Spleen (tissue), 11 donors: ENCODE results near the gene KCNJ10. TPM values are rescaled to one million over a fixed set of nuclear protein-coding genes. Genes with fewer than 3 reads are reported as not detected.

Experiments
- DNase-seq: peaks from one replicate; pipeline ENCODE4 v3.0.0-alpha.2; 2020
- H3K27ac ChIP-seq, 8 donors: fragments of 200-600 bp; sonication (generic) in 7 of 8; 1 replicate in 4 of 8; 2 replicates in 4 of 8; pipeline versions ENCODE4 v1.5.0 to v1.8.0; 2016 to 2021; ENCODE audit warnings: inconsistent platforms in 4 of 8, mild to moderate bottlenecking in 4 of 8, moderate library complexity in 1 of 8
- H3K27me3 ChIP-seq, 7 donors: fragments of 200-600 bp; sonication (generic) in 6 of 7; replicated peaks in 1 of 7; 1 replicate in 4 of 7; 2 replicates in 3 of 7; pipeline versions ENCODE4 v1.5.0 to v1.8.0; 2016 to 2021; ENCODE audit warnings: inconsistent platforms in 3 of 7, mild to moderate bottlenecking in 1 of 7
- H3K36me3 ChIP-seq, 6 donors: fragments of 200-600 bp; sonication (generic) in 5 of 6; 1 replicate in 4 of 6; 2 replicates in 2 of 6; pipeline versions ENCODE4 v1.5.0 to v1.8.0; 2016 to 2021; ENCODE audit warnings: inconsistent platforms in 2 of 6
- H3K4me1 ChIP-seq, 6 donors: fragments of 200-600 bp; sonication (generic) in 5 of 6; 1 replicate in 3 of 6; 2 replicates in 3 of 6; pipeline versions ENCODE4 v1.5.0 to v1.8.0; 2016 to 2021; ENCODE audit warnings: inconsistent platforms in 3 of 6
- H3K4me3 ChIP-seq, 8 donors: fragments of 200-600 bp; sonication (generic) in 7 of 8; 1 replicate in 4 of 8; 2 replicates in 4 of 8; pipeline versions ENCODE4 v1.5.0 to v1.8.0; 2016 to 2021; ENCODE audit warnings: inconsistent platforms in 4 of 8, mild to moderate bottlenecking in 4 of 8, moderate library complexity in 2 of 8
- H3K9me3 ChIP-seq, 8 donors: fragments of 200-600 bp; sonication (generic) in 7 of 8; 1 replicate in 4 of 8; 2 replicates in 4 of 8; pipeline versions ENCODE4 v1.5.0 to v1.8.0; 2016 to 2021; ENCODE audit warnings: inconsistent platforms in 4 of 8
- POLR2A ChIP-seq, 3 donors: fragments of 450-650 bp; IDR thresholded peaks; one replicate each; pipeline ENCODE4 v1.5.1; 2017; ENCODE audit warnings: antibody characterized with exemption in 3 of 3, mild to moderate bottlenecking in 1 of 3
- POLR2AphosphoS5 ChIP-seq, 3 donors: sonication (generic); formaldehyde crosslinking; IDR thresholded peaks; one replicate each; pipeline ENCODE4 v1.5.1; 2017; ENCODE audit warnings: antibody characterized with exemption in 3 of 3
- WGBS, 5 donors: extraction: QIAGEN DNeasy Blood & Tissue Kit in 3 of 5; methylation state at CpG; one replicate each; pipeline versions ENCODE4 v1.1.5 to v1.1.7; 2013 to 2018; 5-methylcytosine and 5-hydroxymethylcytosine counted together
- intact Hi-C: fragments of 100-400 bp; cut with DNase I; formaldehyde crosslinking; loops from one replicate; pipeline ENCODE4 v1.15.0; 2023; ENCODE audit warnings: low total_unique reads
- polyA plus RNA-seq, 3 donors: library from polyadenylated mRNA; stranded (reverse); fragments of 200-250 nt; gene quantifications; one replicate each; pipeline ENCODE4 v1.2.1, GENCODE V29; 2013
- total RNA-seq, 7 donors: library from RNA; depleted of rRNA in 3 of 7; stranded (reverse); fragments of >200 nt in 3 of 7; fragmentation: NEBNext Ultra II Directional in 4 of 7; extraction: Animal tissue kit (Norgen Biotek cat#: 25700) in 4 of 7; gene quantifications; one replicate each; pipeline versions ENCODE4 v1.1.0 to v1.2.1, GENCODE V29; 2016 to 2021
- TF ChIP-seq, protein P1 (sequence below), 11 experiments: fragments of 200-600 bp in 7 of 11; fragments of 450-650 bp in 4 of 11; sonication (generic) in 4 of 11; IDR thresholded peaks in 8 of 11; conservative IDR thresholded peaks in 3 of 11; 1 replicate in 7 of 11; 2 replicates in 4 of 11; pipeline versions ENCODE4 v1.4.0 to v1.8.0; 2016 to 2021; ENCODE audit warnings: antibody characterized with exemption in 11 of 11, inconsistent platforms in 4 of 11, mild to moderate bottlenecking in 1 of 11
- donor health status: healthy with polysubstance abuse.
- donor health status: DM: no; HTN: no; CAD: no; lungs with moderate emphysema.
- donor health status: DM: no; HTN: no; CAD: no.
- donor health status: Bipolar disorder and iron deficiency.
- donor health status: healthy.
- donor health status: DM: no; HTN: no; CAD: no.
- donor health status: DM: yes; HTN: yes; CAD: no.

The KCNJ10 gene
- total and polyA plus RNA-seq, 10 donors = 3.7 to 30.8 (median 14.2) TPM

DNA sequence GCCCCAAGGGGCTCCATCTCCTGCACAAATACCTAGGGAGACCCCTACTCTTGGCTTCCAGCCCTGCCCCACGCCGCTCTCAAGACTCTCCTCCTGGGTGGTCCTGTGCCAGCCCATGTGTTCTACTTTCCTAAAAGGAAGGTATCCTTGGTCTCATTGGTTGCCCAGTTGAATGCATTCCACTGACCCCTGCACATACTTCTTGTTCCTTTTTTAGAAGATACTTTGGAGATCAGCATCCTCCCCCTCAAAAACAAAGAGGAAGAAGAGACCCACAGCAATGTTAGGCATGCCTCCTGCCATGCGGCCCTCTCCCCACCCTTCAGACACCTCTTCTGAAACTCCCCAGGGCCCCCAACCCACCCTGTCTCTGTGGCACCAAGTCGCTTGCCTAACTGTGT is 120.0 kb downstream of the KCNJ10 start:
- Histone ChIP-seq H3K4me1 (peaks cover 0 to 12% (median 9%) of the 10 kb centered on the region in 6 donors), H3K9me3 (no peaks in the 10 kb centered on the region), H3K4me3 (no peak overlapping the region), H3K36me3 (no peaks in the 10 kb centered on the region), H3K27ac (no peak overlapping the region), H3K27me3 (peaks cover 0 to 51% (median 14%) of the 10 kb centered on the region in 7 donors)
- TF ChIP-seq, protein P1, sequence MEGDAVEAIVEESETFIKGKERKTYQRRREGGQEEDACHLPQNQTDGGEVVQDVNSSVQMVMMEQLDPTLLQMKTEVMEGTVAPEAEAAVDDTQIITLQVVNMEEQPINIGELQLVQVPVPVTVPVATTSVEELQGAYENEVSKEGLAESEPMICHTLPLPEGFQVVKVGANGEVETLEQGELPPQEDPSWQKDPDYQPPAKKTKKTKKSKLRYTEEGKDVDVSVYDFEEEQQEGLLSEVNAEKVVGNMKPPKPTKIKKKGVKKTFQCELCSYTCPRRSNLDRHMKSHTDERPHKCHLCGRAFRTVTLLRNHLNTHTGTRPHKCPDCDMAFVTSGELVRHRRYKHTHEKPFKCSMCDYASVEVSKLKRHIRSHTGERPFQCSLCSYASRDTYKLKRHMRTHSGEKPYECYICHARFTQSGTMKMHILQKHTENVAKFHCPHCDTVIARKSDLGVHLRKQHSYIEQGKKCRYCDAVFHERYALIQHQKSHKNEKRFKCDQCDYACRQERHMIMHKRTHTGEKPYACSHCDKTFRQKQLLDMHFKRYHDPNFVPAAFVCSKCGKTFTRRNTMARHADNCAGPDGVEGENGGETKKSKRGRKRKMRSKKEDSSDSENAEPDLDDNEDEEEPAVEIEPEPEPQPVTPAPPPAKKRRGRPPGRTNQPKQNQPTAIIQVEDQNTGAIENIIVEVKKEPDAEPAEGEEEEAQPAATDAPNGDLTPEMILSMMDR (IDR thresholded peaks at IDR 0.05 in 8 of 11, conservative IDR thresholded peaks at IDR 0.05 in 3 of 11) = no peak
- TF ChIP-seq POLR2A (IDR thresholded peaks at IDR 0.05) = no peak
- no peak for TF ChIP-seq POLR2AphosphoS5 (IDR thresholded peaks at IDR 0.05)
- 78 to 91% (median 89%) methylated on average over 4 of the region's 4 CpGs for WGBS, 5 donors
- intact Hi-C loops = no loop called here
- DNase-seq = peak; percentile 54

DNA sequence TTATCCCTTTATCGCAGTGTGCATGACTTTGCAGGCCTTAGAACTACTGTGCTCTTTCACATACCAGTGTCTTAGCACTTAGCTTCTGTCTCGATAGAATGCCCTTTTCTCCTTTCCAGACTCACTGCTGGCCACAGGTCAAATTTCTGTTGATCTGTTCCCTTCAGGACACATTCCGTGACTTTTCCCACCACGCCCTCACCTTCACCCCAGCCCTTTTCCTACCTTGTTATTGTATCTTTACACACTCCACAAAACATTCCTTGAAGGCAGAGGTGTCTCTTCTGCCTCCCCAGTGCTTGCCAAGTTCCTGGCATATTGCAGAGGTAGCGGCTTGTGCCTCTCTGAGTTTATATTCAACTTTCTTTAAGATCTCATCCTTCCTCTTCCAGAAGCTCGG is 120.8 kb downstream of the KCNJ10 start:
- no peaks in the 10 kb centered on the region for H3K36me3 ChIP-seq
- TF ChIP-seq, protein P1 (IDR thresholded peaks at IDR 0.05 in 8 of 11, conservative IDR thresholded peaks at IDR 0.05 in 3 of 11) = no peak
- intact Hi-C loops = no loop called here
- peak; percentile 6 for DNase-seq
- 77 to 90% (median 85%) methylated on average over 6 of the region's 6 CpGs for WGBS, 5 donors
- peaks cover 0 to 18% (median 12%) of the 10 kb centered on the region in 6 donors for H3K4me1 ChIP-seq
- no peaks in the 10 kb centered on the region for H3K9me3 ChIP-seq
- H3K27me3 ChIP-seq = peaks cover 0 to 56% (median 21%) of the 10 kb centered on the region in 7 donors
- no peak overlapping the region for H3K27ac ChIP-seq
- H3K4me3 ChIP-seq = no peak overlapping the region

Other genes starting within 250 kb of the KCNJ10 start
- gene SLAMF8, start 243.3 kb downstream of the KCNJ10 start, total RNA-seq = 10 to 100 TPM; 13.0 to 40.0 (median 25.2) TPM
- 10 to 100 TPM; 12.9 to 18.7 (median 16.1) TPM for gene SLAMF8, start 243.3 kb downstream of the KCNJ10 start, polyA plus RNA-seq
- under 1 TPM in 1 of 7 donors, not detected in 6; 0.33 TPM for gene VSIG8, start 207.5 kb downstream of the KCNJ10 start, total RNA-seq
- gene VSIG8, start 207.5 kb downstream of the KCNJ10 start, polyA plus RNA-seq = under 1 TPM; 0.03 to 0.43 (median 0.13) TPM
- 1 to 10 TPM; 1.1 to 3.0 (median 2.0) TPM for gene CFAP45, start 170.0 kb downstream of the KCNJ10 start, total RNA-seq
- 1 to 10 TPM in 2 of 3 donors, under 1 TPM in 1; 0.58 to 2.8 (median 1.2) TPM for gene CFAP45, start 170.0 kb downstream of the KCNJ10 start, polyA plus RNA-seq
- 100 to 1,000 TPM; 341 to 505 (median 407) TPM for gene TAGLN2, start 144.7 kb downstream of the KCNJ10 start, total RNA-seq
- gene TAGLN2, start 144.7 kb downstream of the KCNJ10 start, polyA plus RNA-seq = 100 to 1,000 TPM; 351 to 525 (median 475) TPM
- 1 to 10 TPM in 4 of 7 donors, under 1 TPM in 3; 0.64 to 2.1 (median 1.1) TPM for gene IGSF9, start 124.5 kb downstream of the KCNJ10 start, total RNA-seq
- gene IGSF9, start 124.5 kb downstream of the KCNJ10 start, polyA plus RNA-seq = under 1 TPM; 0.12 to 0.80 (median 0.46) TPM
- 1 to 10 TPM in 1 of 7 donors, under 1 TPM in 2, not detected in 4; 0.67 to 1.3 (median 0.89) TPM for gene SLAMF9, start 115.9 kb downstream of the KCNJ10 start, total RNA-seq
- gene SLAMF9, start 115.9 kb downstream of the KCNJ10 start, polyA plus RNA-seq = under 1 TPM; 0.14 to 0.26 (median 0.22) TPM
- gene PIGM, start 38.2 kb downstream of the KCNJ10 start, total RNA-seq = 1 to 10 TPM; 4.2 to 8.5 (median 6.8) TPM
- gene PIGM, start 38.2 kb downstream of the KCNJ10 start, polyA plus RNA-seq = 1 to 10 TPM; 2.1 to 2.7 (median 2.4) TPM
- not detected for gene KCNJ9, start 11.4 kb upstream of the KCNJ10 start, total RNA-seq
- gene KCNJ9, start 11.4 kb upstream of the KCNJ10 start, polyA plus RNA-seq = not detected
- gene IGSF8, start 28.5 kb upstream of the KCNJ10 start, total RNA-seq = 10 to 100 TPM; 16.8 to 28.9 (median 25.3) TPM
- gene IGSF8, start 28.5 kb upstream of the KCNJ10 start, polyA plus RNA-seq = 10 to 100 TPM; 15.6 to 23.1 (median 16.1) TPM
- 10 to 100 TPM in 1 of 7 donors, 1 to 10 TPM in 3, under 1 TPM in 3; 0.20 to 19.1 (median 1.1) TPM for gene ATP1A2, start 45.6 kb upstream of the KCNJ10 start, total RNA-seq
- gene ATP1A2, start 45.6 kb upstream of the KCNJ10 start, polyA plus RNA-seq = 1 to 10 TPM in 1 of 3 donors, under 1 TPM in 2; 0.13 to 1.7 (median 0.27) TPM
- 1 to 10 TPM in 2 of 7 donors, under 1 TPM in 3, not detected in 2; 0.70 to 2.9 (median 0.97) TPM for gene ATP1A4, start 81.4 kb upstream of the KCNJ10 start, total RNA-seq
- 1 to 10 TPM in 1 of 3 donors, under 1 TPM in 2; 0.85 to 2.3 (median 0.93) TPM for gene ATP1A4, start 81.4 kb upstream of the KCNJ10 start, polyA plus RNA-seq
- gene CASQ1, start 120.4 kb upstream of the KCNJ10 start, total RNA-seq = 1 to 10 TPM in 1 of 7 donors, under 1 TPM in 3, not detected in 3; 0.37 to 1.1 (median 0.91) TPM
- gene CASQ1, start 120.4 kb upstream of the KCNJ10 start, polyA plus RNA-seq = 1 to 10 TPM in 2 of 3 donors, under 1 TPM in 1; 0.45 to 1.5 (median 1.5) TPM
- 100 to 1,000 TPM in 4 of 7 donors, 10 to 100 TPM in 3; 73.4 to 158 (median 126) TPM for gene PEA15, start 135.2 kb upstream of the KCNJ10 start, total RNA-seq
- 100 to 1,000 TPM in 1 of 3 donors, 10 to 100 TPM in 2; 80.1 to 167 (median 86.8) TPM for gene PEA15, start 135.2 kb upstream of the KCNJ10 start, polyA plus RNA-seq
- 100 to 1,000 TPM; 146 to 210 (median 157) TPM for gene DCAF8, start 192.4 kb upstream of the KCNJ10 start, total RNA-seq
- gene DCAF8, start 192.4 kb upstream of the KCNJ10 start, polyA plus RNA-seq = 10 to 100 TPM; 59.4 to 92.9 (median 83.4) TPM
- 10 to 100 TPM; 47.1 to 63.8 (median 51.9) TPM for gene PEX19, start 215.0 kb upstream of the KCNJ10 start, total RNA-seq
- gene PEX19, start 215.0 kb upstream of the KCNJ10 start, polyA plus RNA-seq = 10 to 100 TPM; 11.2 to 18.2 (median 15.0) TPM